ENCODE results near the gene TCERG1L.
"Not testable (repeated sequence)": the region's sequence is repeated elsewhere in the genome, so short reads cannot be mapped to it uniquely, and the experiment has no call there.

Gene TCERG1L

GRCh38 chr10:131140606-131141005 is 170.9 kb downstream of the TCERG1L start:
- DNase-seq = no peak

DNA sequence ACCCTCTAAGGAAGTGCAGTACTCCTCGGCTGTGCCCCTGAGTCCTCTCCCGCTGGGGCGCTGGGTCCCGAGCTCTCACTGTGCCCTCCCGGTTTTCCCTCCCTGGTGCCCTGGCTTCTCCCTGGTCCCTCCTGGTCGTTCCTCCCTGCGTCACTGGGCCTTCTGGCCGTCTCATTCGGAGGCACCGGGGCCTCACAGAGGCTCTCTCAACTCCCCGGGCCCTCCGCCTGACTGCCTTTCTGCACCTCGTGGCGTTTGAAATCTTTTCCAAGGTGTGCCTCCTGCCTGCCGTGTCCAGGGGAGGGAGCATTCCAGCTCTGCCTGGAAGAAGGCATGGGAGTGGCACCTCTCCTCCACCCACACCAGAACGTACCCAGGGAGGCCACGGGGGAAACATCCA is 174.3 kb downstream of the TCERG1L start:
- DNase-seq = no peak

GRCh38 chr10:131136336-131136735 is 175.2 kb downstream of the TCERG1L start:
- DNase-seq = not testable (repeated sequence)

DNA sequence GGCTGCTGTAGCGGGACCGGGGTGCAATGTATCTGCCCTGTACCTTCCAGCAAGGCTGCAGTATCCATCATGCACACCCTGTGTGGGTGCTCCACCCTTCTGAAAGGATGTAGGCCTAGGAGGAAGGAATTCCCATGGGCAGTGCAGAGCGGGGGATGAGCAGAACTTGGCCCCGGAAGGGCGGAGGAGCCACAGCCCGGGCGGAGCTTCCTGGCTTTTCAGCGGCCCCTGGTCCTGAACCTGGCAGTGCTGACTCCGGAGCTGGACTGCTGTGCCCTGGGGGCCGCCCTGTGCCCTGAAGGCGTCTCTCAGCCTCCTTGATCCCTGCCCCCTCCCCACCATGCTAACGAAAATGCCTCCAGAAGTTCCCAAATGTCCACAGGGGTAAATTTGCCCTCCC is 175.8 kb downstream of the TCERG1L start:
- DNase-seq = no peak

DNA sequence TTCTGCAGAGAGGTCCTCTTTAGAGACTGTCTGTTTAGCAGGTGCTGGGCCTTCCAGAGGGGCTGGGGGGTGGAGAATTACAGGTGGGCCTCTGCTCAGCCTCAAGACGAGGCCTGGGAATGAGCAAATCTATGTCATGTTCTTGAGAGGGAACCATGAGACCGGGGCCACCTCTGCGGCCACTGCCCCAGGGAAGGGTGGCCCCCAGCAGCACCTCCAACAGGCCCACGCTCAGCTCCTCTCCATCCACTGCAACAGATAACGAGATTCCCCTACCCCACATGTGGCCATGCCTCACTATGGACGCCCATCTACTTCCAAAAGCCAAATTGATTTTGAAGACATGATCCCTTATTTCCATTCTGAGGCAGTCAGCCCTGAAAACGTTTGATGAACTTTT is 176.9 kb downstream of the TCERG1L start:
- no peak for DNase-seq

- no peak for DNase-seq
Observed at GRCh38 chr10:131134001-131134576, 177.4 kb downstream of the TCERG1L start.

GRCh38 chr10:131132681-131133080 is 178.8 kb downstream of the TCERG1L start:
- DNase-seq = no peak

DNA sequence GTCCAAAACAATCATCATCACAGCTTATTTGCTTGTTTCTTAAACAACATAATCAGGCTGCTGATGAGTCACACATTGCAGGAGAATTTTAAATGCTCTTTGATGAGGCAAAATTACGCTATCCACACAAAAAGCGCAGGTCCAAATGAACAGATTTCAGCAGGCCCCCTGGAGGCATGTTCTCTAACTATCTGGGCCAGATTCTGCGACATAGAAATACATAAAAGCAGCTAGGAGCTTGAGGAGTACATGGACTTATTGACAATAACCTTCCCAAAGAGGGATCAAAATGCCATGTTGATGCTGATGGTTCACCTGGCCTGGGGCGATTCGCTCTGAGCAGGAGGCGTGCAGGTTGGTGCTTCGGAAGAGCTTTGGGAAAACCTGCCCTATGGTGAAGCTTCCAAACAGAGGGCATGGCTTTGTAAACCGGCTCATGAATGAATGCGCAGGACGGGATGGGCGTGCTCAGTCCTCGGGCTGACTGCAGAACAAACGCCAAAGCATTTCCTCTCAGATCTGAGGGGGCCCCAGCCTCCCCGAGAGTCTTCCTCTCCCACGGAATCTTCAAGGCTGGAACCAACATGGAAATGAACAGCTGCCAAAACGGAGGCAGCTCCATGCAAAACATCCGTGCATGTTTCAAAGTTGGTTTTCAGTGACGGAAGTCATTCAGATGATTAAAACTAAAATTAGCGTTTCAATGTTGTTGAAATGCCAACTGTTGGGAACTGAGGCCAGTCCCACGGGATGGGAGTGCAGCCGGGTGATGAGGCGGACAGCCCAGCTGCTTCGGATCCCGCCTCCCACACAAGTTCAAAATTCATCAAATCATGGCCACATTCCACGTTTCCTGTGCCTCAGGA is 179.6 kb downstream of the TCERG1L start:
- no peak for DNase-seq

DNA sequence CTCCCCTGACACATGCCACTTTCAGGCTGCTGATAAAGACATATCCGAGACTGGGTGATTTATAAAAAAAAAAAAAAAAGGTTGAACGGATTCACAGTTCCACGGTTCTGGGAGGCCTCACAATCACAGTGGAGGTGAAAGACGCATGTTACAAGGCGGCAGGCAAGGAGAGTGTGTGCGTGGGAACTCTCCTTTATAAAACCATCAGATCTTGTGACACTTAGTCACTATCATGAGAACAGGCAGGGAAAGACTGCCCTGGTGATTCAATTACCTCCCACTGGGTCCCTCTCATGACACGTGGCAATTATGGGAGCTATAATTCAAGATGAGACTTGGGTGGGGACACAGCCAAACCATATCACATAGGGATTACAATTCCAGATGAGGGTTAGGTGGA is 181.5 kb downstream of the TCERG1L start:
- DNase-seq = no peak

- DNase-seq = no peak
Observed at GRCh38 chr10:131129544-131129943, 182.0 kb downstream of the TCERG1L start.

DNA sequence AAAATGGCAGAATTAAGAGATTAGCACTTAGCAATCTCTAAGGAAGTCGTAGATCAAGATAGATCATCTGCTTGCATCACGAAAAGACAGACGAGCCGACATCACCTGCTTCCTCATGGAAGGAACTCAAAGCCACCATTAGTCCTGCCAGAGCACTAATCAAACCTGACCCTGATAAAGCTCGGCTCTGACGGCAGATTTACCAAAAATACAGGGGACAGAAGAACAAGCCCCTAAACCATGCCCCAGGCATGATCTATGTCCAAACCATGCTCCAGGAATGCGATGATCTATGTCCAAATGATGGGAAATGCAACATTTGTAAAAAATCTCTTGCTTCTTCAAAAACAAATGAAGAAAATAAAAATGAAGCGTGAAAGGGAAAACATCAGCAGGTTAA is 182.8 kb downstream of the TCERG1L start:
- DNase-seq = no peak

- no peak for DNase-seq
Observed at GRCh38 chr10:131127610-131128009, 183.9 kb downstream of the TCERG1L start.

- no peak for DNase-seq
Observed at GRCh38 chr10:131127138-131127589, 184.4 kb downstream of the TCERG1L start.

- DNase-seq = no peak
Observed at GRCh38 chr10:131126321-131127137, 185.0 kb downstream of the TCERG1L start.

DNA sequence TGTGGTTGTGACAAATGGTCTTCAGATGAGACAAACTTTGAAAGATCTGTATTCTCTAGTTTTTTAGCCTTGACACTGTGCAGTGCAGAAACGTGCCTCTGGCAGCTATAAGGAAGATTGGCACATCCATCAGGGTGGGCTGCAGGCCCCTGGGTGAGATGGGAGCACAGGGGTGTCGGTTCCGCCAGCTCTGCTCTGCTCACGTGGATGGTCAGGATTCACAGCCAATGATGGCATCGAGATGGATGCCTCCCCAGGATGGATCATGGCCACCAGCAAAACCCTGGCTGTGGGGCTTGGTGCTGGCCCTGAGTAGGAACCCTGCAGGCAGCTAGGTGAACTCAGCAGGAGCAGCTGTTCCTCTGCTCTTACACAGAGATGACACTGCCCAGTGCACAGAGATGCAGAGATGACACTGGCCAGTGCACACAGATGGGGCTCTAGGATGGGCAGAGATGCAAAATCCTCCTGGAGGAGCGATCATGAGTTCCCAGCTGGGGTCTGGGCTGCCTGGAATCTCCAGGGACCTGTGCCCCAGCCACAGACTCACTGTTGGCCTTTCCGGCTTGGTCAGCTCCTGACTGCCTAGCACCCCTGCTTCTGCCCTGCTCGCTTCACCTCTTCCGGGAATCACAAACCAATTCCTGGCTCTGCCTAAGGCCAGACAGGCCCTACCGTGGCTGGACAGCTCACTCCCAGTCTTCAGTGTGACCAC is 185.9 kb downstream of the TCERG1L start:
- DNase-seq = no peak

DNA sequence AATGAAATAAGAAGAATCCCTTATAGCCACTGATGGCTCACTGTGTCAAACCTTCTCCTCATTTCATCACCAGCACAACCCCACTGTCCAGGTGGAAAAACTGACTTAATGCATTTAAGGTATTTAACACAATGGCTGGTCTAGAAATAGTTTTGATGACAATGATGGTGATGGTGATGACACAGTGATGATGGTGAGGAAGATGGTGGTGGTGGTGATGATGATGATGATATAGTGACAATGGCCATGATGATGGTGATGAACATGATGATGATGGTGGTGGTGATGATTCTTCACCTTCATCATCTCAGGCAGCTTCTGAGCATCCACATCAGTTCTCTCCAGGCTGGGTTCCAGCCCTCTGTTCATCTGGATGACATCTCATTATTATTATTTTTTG is 186.6 kb downstream of the TCERG1L start:
- no peak for DNase-seq

DNA sequence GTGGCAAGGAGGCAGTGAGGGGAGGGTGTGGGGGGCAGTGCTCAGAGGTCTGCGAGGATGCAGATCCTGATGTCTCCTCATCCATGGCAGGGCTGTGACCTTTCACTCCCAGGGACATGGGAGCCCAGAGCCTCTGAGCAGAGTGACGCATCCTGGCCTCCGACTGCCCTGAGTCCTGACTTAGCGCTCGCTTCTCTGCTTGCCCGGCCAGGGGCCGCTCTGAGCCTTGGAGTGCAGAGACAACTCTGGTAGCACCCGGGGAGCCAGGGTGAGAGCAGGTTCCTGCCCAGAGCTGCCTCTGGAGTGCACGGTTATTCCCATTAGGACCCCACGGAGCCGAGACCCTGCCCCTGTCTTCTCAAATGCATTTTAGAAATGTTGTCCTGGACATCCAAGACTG is 188.0 kb downstream of the TCERG1L start:
- DNase-seq = no peak

DNA sequence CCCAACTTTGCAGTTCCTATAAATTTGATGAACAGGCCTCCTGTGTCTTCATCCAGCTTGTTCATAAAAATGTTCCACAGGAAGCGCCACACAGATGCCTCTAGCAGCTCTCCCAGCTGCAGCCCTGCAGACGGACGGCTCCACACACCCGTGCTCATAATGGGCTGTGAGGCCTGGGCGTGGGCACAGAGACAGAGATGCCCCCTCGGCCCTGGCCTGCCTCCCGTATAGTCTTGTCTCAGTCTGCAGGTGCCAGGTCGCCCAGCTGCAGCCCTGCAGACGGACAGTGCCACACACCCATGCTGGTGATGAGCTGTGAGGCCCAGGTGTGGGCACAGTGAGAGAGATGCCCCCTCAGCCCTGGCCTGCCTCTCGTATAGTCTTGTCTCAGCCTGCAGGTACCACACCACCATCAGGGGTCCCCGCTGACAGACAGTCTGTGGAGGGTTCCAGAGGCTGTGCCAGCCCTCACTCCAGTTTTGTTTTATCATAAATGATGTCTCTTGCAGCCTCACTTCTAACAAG is 189.9 kb downstream of the TCERG1L start:
- DNase-seq = no peak

GRCh38 chr10:131119626-131120355 is 191.7 kb downstream of the TCERG1L start:
- DNase-seq = no peak

- DNase-seq = no peak
Observed at GRCh38 chr10:131117416-131118212, 193.9 kb downstream of the TCERG1L start.

DNA sequence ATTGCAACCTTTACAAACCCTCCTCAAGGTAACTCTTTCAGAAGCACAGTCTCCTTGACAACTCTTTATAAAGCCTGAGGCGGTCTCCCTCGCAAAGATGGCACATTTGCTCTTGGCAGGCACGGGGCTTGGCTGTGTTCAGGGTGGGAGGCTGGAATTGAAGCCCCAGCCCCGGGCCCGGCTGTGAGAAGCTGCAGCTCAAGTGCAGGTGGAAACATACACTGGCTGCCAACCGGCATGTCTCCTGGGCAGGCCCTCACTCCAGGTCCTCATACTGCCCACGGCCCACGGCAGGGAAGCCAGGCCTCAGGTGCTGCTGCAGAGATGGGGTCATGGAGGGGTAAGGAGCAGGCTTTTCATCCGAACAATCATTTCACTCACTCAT is 194.5 kb downstream of the TCERG1L start:
- no peak for DNase-seq

Measured in activated CD8-positive, alpha-beta memory T cell treated with anti-CD3 and anti-CD28 coated beads, Interleukin-2, amount 50 U/mL, for 4 hours (primary cell).